GM23248 (cell line): Measurements from ENCODE around the gene GABBR2.

Experiments used
- EZH2 ChIP-seq: fragments of 200-600 bp; sonication (generic); IDR thresholded peaks from 2 replicates; pipeline ENCODE4 v1.6.1; 2018; ENCODE audit warnings: antibody characterized with exemption, mild to moderate bottlenecking; ENCODE audit not compliant: insufficient read depth, poor library complexity, severe bottlenecking
- EZH2phosphoT487 ChIP-seq: fragments of 200-600 bp; sonication (generic); IDR thresholded peaks from 2 replicates; pipeline ENCODE4 v1.6.1; 2018; ENCODE audit warnings: antibody characterized with exemption, moderate library complexity, mild to moderate bottlenecking, low read depth; ENCODE audit not compliant: insufficient read depth

DNA sequence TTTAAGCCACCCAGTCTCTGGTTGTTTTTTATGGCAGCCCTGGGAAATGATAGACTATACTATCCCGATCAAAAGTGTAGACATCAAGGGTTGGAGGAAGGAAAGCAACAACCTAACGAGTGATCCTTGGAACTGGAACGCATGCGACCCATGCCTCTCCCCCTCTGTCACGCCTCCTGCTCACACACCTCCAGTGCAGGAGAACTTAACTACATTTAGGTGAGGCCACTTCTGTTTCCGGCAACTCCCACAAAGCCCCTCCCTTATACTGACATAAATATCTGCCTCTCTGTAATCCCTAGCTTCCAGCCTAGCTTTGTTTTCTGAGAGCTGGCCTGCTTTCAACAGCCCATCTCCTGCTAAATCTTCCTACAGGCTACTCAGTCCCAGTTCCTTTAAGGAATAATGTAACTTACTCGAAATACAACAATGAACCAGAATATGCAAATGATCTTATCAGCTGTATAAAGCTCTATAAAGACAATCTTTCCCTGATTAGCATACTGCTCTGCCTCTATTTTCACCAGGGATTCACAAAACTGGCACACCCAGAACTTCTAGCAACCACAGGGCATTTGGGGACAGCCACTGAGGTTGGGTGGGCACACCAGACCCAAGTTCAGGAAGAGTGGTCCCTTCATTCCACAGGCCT lies 73.9 kb downstream of the GABBR2 start:
- TF ChIP-seq EZH2phosphoT487 (no peak), EZH2 (no peak)
